NCI-H774 (cell line): ENCODE results near the gene KDM4C.
"Not testable (repeated sequence)": the region's sequence is repeated elsewhere in the genome, so short reads cannot be mapped to it uniquely, and the experiment has no call there.

Experiments
- DNase-seq: peaks from one replicate; lab custom pipeline; 2025; lab: John Stamatoyannopoulos, UW

KDM4C gene

GRCh38 chr9:6764523-6764922 lies 6.8 kb downstream of the KDM4C start:
- no peak for DNase-seq

GRCh38 chr9:6764950-6765349 lies 7.2 kb downstream of the KDM4C start:
- DNase-seq = no peak

- DNase-seq = no peak
Measured at GRCh38 chr9:6765396-6765795, 7.6 kb downstream of the KDM4C start.

GRCh38 chr9:6766606-6767005 lies 8.8 kb downstream of the KDM4C start:
- no peak for DNase-seq

- not testable (repeated sequence) for DNase-seq
Measured at GRCh38 chr9:6768587-6768986, 10.8 kb downstream of the KDM4C start.

- no peak for DNase-seq
Measured at GRCh38 chr9:6771722-6772121, 13.9 kb downstream of the KDM4C start.

GRCh38 chr9:6777213-6777902 lies 19.6 kb downstream of the KDM4C start:
- no peak for DNase-seq

- no peak for DNase-seq
Measured at GRCh38 chr9:6779417-6780241, 21.9 kb downstream of the KDM4C start.

- no peak for DNase-seq
Measured at GRCh38 chr9:6780690-6781089, 22.9 kb downstream of the KDM4C start.

- DNase-seq = peak; percentile 39
Measured at GRCh38 chr9:6781476-6781875, 23.7 kb downstream of the KDM4C start.

GRCh38 chr9:6782345-6782744 lies 24.6 kb downstream of the KDM4C start:
- DNase-seq = no peak

GRCh38 chr9:6782981-6783380 lies 25.2 kb downstream of the KDM4C start:
- DNase-seq = no peak

- no peak for DNase-seq
Measured at GRCh38 chr9:6783753-6784152, 26.0 kb downstream of the KDM4C start.

GRCh38 chr9:6785682-6786081 lies 27.9 kb downstream of the KDM4C start:
- DNase-seq = no peak

- no peak for DNase-seq
Measured at GRCh38 chr9:6787793-6788161, 30.0 kb downstream of the KDM4C start.

- DNase-seq = no peak
Measured at GRCh38 chr9:6788162-6789016, 30.6 kb downstream of the KDM4C start.

GRCh38 chr9:6789017-6789338 lies 31.2 kb downstream of the KDM4C start:
- not testable (repeated sequence) for DNase-seq

- DNase-seq = no peak
Measured at GRCh38 chr9:6790866-6791265, 33.1 kb downstream of the KDM4C start.

GRCh38 chr9:6793203-6793602 lies 35.4 kb downstream of the KDM4C start:
- DNase-seq = no peak

- DNase-seq = no peak
Measured at GRCh38 chr9:6794936-6795335, 37.2 kb downstream of the KDM4C start.

GRCh38 chr9:6802926-6803325 lies 45.2 kb downstream of the KDM4C start:
- no peak for DNase-seq

GRCh38 chr9:6805532-6805931 lies 47.8 kb downstream of the KDM4C start:
- DNase-seq = no peak

GRCh38 chr9:6806318-6806717 lies 48.5 kb downstream of the KDM4C start:
- not testable (repeated sequence) for DNase-seq
